Endothelial cell of umbilical vein (primary cell): ENCODE measurements around the gene SMKR1. TPM values are rescaled to one million over a fixed set of nuclear protein-coding genes. Genes with fewer than 3 reads are reported as not detected.

Source experiments
- BruUV-seq: library from RNA; stranded (reverse); fragments of 400-500 nt; replicated peaks from 2 replicates; lab custom pipeline; 2021; lab: Mats Ljungman, UMichigan
- CTCF ChIA-PET: fragments of 300-600, 350-600 bp; sonication (Branson Sonifier 250); formaldehyde crosslinking; loops from one replicate; lab custom pipeline; 2021; ENCODE audit warnings: antibody characterized with exemption, inconsistent platforms; lab: Charles Lee
- POLR2A ChIA-PET: fragments of 300-600, 350-600 bp; sonication (Branson Sonifier 250); formaldehyde crosslinking; loops from one replicate; lab custom pipeline; 2021; ENCODE audit warnings: antibody characterized with exemption, inconsistent platforms; lab: Charles Lee
- DNase-seq: peaks from one replicate; pipeline ENCODE4 v3.0.0-alpha.2; 2011; ENCODE audit warnings: low read depth, low spot score
- FAIRE-seq: peaks from 2 replicates; lab custom pipeline; 2011; peaks lifted over from hg19 to GRCh38; lab: Jason Lieb, UNC
- H2AFZ ChIP-seq: 2 replicates; pipeline ENCODE4 v1.6.0; 2012; ENCODE audit warnings: low read depth, low read length, control low read depth, inconsistent platforms
- H3K27ac ChIP-seq: 2 replicates; pipeline ENCODE4 v1.5.1; 2011; ENCODE audit warnings: low read depth, mild to moderate bottlenecking, control low read depth, low read length, moderate library complexity; ENCODE audit not compliant: insufficient read depth
- H3K27me3 ChIP-seq, 2 experiments: 2 replicates each; pipeline versions ENCODE4 v1.6.0 to v1.6.1; 2011; ENCODE audit warnings: low read length in 2 of 2, mixed read lengths in 1 of 2; ENCODE audit not compliant: control insufficient read depth in 2 of 2, insufficient read depth in 2 of 2
- H3K36me3 ChIP-seq, 2 experiments: 2 replicates in 1 of 2; 3 replicates in 1 of 2; pipeline ENCODE4 v1.5.1; 2011; ENCODE audit warnings: low read length in 2 of 2, mild to moderate bottlenecking in 1 of 2, moderate library complexity in 1 of 2; ENCODE audit not compliant: control insufficient read depth in 2 of 2, insufficient read depth in 2 of 2; ENCODE audit errors: extremely low read depth in 1 of 2
- H3K4me1 ChIP-seq: 3 replicates; pipeline ENCODE4 v1.5.1; 2011; ENCODE audit warnings: mild to moderate bottlenecking, low read length; ENCODE audit not compliant: control insufficient read depth, insufficient read depth; ENCODE audit errors: extremely low read depth
- H3K4me2 ChIP-seq: 2 replicates; pipeline ENCODE4 v1.6.1; 2011; ENCODE audit warnings: low read length, control low read depth, mixed read lengths; ENCODE audit not compliant: insufficient read depth
- H3K4me3 ChIP-seq, 3 experiments: fragments of 200-600 bp in 1 of 3; sonication (generic), shearing (Covaris generic) in 1 of 3; replicated peaks in 1 of 3; 2 replicates each; pipeline ENCODE4 v1.5.1; 2011 to 2016; ENCODE audit warnings: control low read depth in 3 of 3, low read length in 3 of 3, mild to moderate bottlenecking in 2 of 3, inconsistent platforms in 1 of 3, low read depth in 1 of 3, moderate library complexity in 1 of 3; ENCODE audit not compliant: insufficient read depth in 1 of 3
- H3K79me2 ChIP-seq: 2 replicates; pipeline ENCODE4 v1.6.0; 2012; ENCODE audit warnings: low read length, inconsistent platforms; ENCODE audit not compliant: control insufficient read depth, insufficient read depth
- H3K9ac ChIP-seq: replicated peaks from 2 replicates; pipeline ENCODE3; 2011; ENCODE audit warnings: low read length, control low read depth; ENCODE audit not compliant: insufficient read depth; ENCODE audit errors: extremely low read depth
- H3K9me1 ChIP-seq: replicated peaks from 3 replicates; pipeline ENCODE4 v1.6.0; 2011; ENCODE audit warnings: mild to moderate bottlenecking, low read length; ENCODE audit not compliant: control insufficient read depth, insufficient read depth; ENCODE audit errors: extremely low read depth
- H3K9me3 ChIP-seq: replicated peaks from 2 replicates; pipeline ENCODE4 v1.5.1; 2012; ENCODE audit warnings: low read length, inconsistent platforms; ENCODE audit not compliant: control insufficient read depth, insufficient read depth
- H4K20me1 ChIP-seq: replicated peaks from 2 replicates; pipeline ENCODE3; 2011; ENCODE audit warnings: mild to moderate bottlenecking, low read length; ENCODE audit not compliant: control insufficient read depth, insufficient read depth; ENCODE audit errors: extremely low read depth
- CTCF ChIP-seq, 2 donors: IDR thresholded peaks; 1 replicate in 1 of 2; 2 replicates in 1 of 2; pipeline ENCODE4 v1.5.1; 2011; ENCODE audit warnings: low read length in 2 of 2, mild to moderate bottlenecking in 2 of 2, moderate library complexity in 2 of 2, control low read depth in 1 of 2, inconsistent platforms in 1 of 2, low read depth in 1 of 2; ENCODE audit not compliant: insufficient read depth in 1 of 2; ENCODE audit errors: extremely low read depth in 1 of 2
- EZH2 ChIP-seq: IDR thresholded peaks from 2 replicates; pipeline ENCODE4 v1.6.1; 2012; ENCODE audit warnings: borderline replicate concordance, low read depth, mild to moderate bottlenecking, moderate library complexity, low read length, inconsistent platforms; ENCODE audit not compliant: severe bottlenecking
- FOS ChIP-seq: IDR thresholded peaks from 2 replicates; pipeline ENCODE4 v1.6.1; 2011; ENCODE audit warnings: mild to moderate bottlenecking, low read length, moderate library complexity, borderline replicate concordance; ENCODE audit not compliant: insufficient read depth
- GATA2 ChIP-seq: IDR thresholded peaks from 2 replicates; pipeline ENCODE4 v1.7.0; 2011; ENCODE audit warnings: low read depth, mild to moderate bottlenecking, moderate library complexity, mixed read lengths, low read length; ENCODE audit not compliant: insufficient read length, insufficient read depth
- JUN ChIP-seq: IDR thresholded peaks from 2 replicates; pipeline ENCODE4 v1.6.1; 2011; ENCODE audit warnings: borderline replicate concordance, low read depth; ENCODE audit not compliant: insufficient read length, insufficient read depth
- MAX ChIP-seq: IDR thresholded peaks from 2 replicates; pipeline ENCODE4 v1.6.1; 2011; ENCODE audit not compliant: insufficient read depth, insufficient read length
- MYC ChIP-seq: IDR thresholded peaks from one replicate; pipeline ENCODE4 v1.6.1; 2011; ENCODE audit warnings: mild to moderate bottlenecking, low read depth, low read length
- POLR2A ChIP-seq: IDR thresholded peaks from 2 replicates; pipeline ENCODE4 v1.6.1; 2012; ENCODE audit warnings: low read depth, mild to moderate bottlenecking, control low read depth, low read length
- POLR2AphosphoS5 ChIP-seq: IDR thresholded peaks from 2 replicates; pipeline ENCODE4 v1.6.1; 2012; ENCODE audit warnings: low read depth, mild to moderate bottlenecking, control low read depth, low read length, moderate library complexity; ENCODE audit not compliant: insufficient read depth
- dilution Hi-C: fragments of 300-500 bp; cut with MboI; formaldehyde crosslinking; loops from one replicate; pipeline ENCODE4 v1.15.0; 2019; ENCODE audit warnings: low sequenced_read_pairs; ENCODE audit not compliant: extremely low pct_ligation_motif_present
- intact Hi-C: fragments of 100-400 bp; cut with micrococcal nuclease; formaldehyde crosslinking; loops from one replicate; pipeline ENCODE4 v1.10.0; 2022
- polyA plus RNA-seq, 4 experiments: library from polyadenylated mRNA; depleted of rRNA in 3 of 4; stranded (reverse) in 3 of 4; unstranded in 1 of 4; fragments of >200 nt; gene quantifications; 2 replicates each; pipeline versions ENCODE4 v1.2.1 to v1.2.3, GENCODE V29; 2011 to 2012; ENCODE audit warnings: missing spikeins in 1 of 4
- total RNA-seq: library from RNA; stranded (reverse); gene quantifications from 2 replicates; pipeline ENCODE4 v1.2.3, GENCODE V29; 2021

The SMKR1 gene
- total and polyA plus RNA-seq, 2 donors (not counting 3 experiments of a cell fraction or from before 2014, with no cell fraction given) = 0.64 TPM; not detected in 1

- Histone ChIP-seq H3K79me2 (no peaks in the 10 kb centered on the region), H3K9ac (no peak overlapping the region), H3K9me1 (no peaks in the 10 kb centered on the region), H3K27me3 (no peaks in the 10 kb centered on the region), H4K20me1 (no peaks in the 10 kb centered on the region), H3K4me1 (no peaks in the 10 kb centered on the region), H3K4me2 (no peak overlapping the region), H2AFZ (no peak overlapping the region), H3K9me3 (no peaks in the 10 kb centered on the region), H3K36me3 (no peaks in the 10 kb centered on the region), H3K4me3 (no peak overlapping the region), H3K27ac (no peak overlapping the region)
- BruUV-seq = no TSS peak
- TF ChIP-seq FOS (no peak), POLR2A (no peak), MAX (no peak), MYC (no peak), GATA2 (no peak), CTCF (IDR thresholded peaks at IDR 0.05; ENCODE audit: extremely low read depth in 1 of 2, insufficient read depth in 1 of 2, low read depth in 1 of 2, low read length in 2 of 2) (no peak), JUN (no peak), POLR2AphosphoS5 (no peak), EZH2 (no peak)
- DNase-seq = no peak
- ChIA-PET POLR2A (no interaction called here), CTCF (no interaction called here)
- no peak for FAIRE-seq
- intact Hi-C loops = no loop called here
- dilution Hi-C loops = no loop called here
Observed at GRCh38 chr7:129513546-129513945, 11.2 kb downstream of the SMKR1 start.
